ENCODE results near the gene ZCCHC7.

The ZCCHC7 gene

DNA sequence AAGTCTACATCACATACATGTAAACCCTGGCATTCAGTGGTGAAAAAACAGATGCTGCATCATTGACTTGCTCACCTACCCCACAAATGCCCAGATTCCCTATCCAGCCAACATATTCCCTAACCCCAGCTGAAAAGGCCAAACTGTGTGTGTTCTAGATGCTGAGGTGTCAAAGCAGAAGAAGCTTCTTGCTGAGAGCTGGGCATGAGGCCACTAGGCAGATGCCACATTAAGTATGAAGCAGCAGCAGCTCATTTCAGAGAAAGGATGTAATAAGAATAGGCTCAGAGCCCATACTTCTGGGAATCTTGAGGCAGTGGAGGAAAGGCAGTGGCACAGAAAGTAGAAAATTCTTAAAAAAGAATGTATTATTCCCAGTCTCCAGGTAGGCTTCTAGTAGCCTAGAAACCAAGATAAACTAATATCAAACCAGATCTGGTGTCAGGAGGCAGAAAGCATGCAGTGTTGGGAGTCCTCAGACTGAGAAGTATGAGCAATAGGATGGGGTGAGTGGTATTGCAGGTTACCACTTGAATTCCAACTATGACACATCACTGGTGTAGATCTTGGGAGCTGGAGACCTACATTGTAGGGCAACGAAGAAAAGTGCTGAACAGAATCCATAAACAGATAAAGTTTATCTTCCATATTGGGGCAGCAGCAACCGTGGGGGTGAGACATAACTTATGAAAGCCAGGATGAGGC is 230.3 kb downstream of the ZCCHC7 start:
- Histone ChIP-seq H3K4me1 (ENCODE audit: insufficient read depth, low read length) (no peaks in the 10 kb centered on the region), H3K36me3 (ENCODE audit: insufficient read depth, low read length) (peaks cover 7% of the 10 kb centered on the region), H3K27me3 (ENCODE audit: control insufficient read depth in 1 of 2, insufficient read depth in 2 of 2, low read length in 2 of 2) (no peaks in the 10 kb centered on the region), H3K9ac (ENCODE audit: low read length) (no peak overlapping the region), H3K9me3 (ENCODE audit: low read length) (no peaks in the 10 kb centered on the region), H3K4me3 (ENCODE audit: low read depth in 1 of 2, low read length in 2 of 2) (no peak overlapping the region), H3K27ac (ENCODE audit: low read depth, low read length) (no peak overlapping the region)

DNA sequence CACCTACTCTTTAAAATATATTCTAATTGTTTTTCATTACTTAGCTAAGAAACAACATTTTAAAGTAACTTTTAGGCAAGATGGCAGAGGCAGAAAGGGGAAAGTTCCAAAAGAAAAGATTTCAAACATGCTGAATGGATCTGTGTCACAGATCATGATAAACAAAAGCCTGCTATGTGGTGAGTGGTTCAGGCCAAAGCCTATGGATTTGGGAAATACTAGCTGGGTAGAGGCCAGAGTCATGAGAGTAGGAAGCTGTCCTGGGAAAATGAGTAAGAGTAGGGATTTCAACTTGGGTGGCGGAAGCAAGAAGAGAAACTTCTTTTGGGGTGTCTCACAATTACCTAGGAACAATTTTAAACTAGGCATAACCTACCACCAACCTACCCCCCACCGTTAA is 233.4 kb downstream of the ZCCHC7 start:
- no peak overlapping the region for H3K9ac ChIP-seq (ENCODE audit: low read length)
- H3K27me3 ChIP-seq (ENCODE audit: control insufficient read depth in 1 of 2, insufficient read depth in 2 of 2, low read length in 2 of 2): no peaks in the 10 kb centered on the region
- no peaks in the 10 kb centered on the region for H3K4me1 ChIP-seq (ENCODE audit: insufficient read depth, low read length)
- H3K27ac ChIP-seq (ENCODE audit: low read depth, low read length): no peak overlapping the region
- H3K4me3 ChIP-seq (ENCODE audit: low read depth in 1 of 2, low read length in 2 of 2): no peak overlapping the region
- peaks cover 17% of the 10 kb centered on the region for H3K36me3 ChIP-seq (ENCODE audit: insufficient read depth, low read length)
- no peaks in the 10 kb centered on the region for H3K9me3 ChIP-seq (ENCODE audit: low read length)

GRCh38 chr9:37362430-37362829 is 242.1 kb downstream of the ZCCHC7 start:
- Histone ChIP-seq H3K9me3 (ENCODE audit: low read length) (no peaks in the 10 kb centered on the region), H3K27me3 (ENCODE audit: control insufficient read depth in 1 of 2, insufficient read depth in 2 of 2, low read length in 2 of 2) (no peaks in the 10 kb centered on the region), H3K36me3 (ENCODE audit: insufficient read depth, low read length) (no peaks in the 10 kb centered on the region), H3K4me1 (ENCODE audit: insufficient read depth, low read length) (no peaks in the 10 kb centered on the region), H3K4me3 (ENCODE audit: low read depth in 1 of 2, low read length in 2 of 2) (no peak overlapping the region), H3K9ac (ENCODE audit: low read length) (no peak overlapping the region), H3K27ac (ENCODE audit: low read depth, low read length) (no peak overlapping the region)

GRCh38 chr9:37363124-37363523 is 242.8 kb downstream of the ZCCHC7 start:
- H3K36me3 ChIP-seq (ENCODE audit: insufficient read depth, low read length): no peaks in the 10 kb centered on the region
- no peaks in the 10 kb centered on the region for H3K4me1 ChIP-seq (ENCODE audit: insufficient read depth, low read length)

GRCh38 chr9:37364136-37364535 is 243.8 kb downstream of the ZCCHC7 start:
- no peaks in the 10 kb centered on the region for H3K4me1 ChIP-seq (ENCODE audit: insufficient read depth, low read length)
- H3K27me3 ChIP-seq (ENCODE audit: control insufficient read depth in 1 of 2, insufficient read depth in 2 of 2, low read length in 2 of 2): no peaks in the 10 kb centered on the region
- H3K9me3 ChIP-seq (ENCODE audit: low read length): no peaks in the 10 kb centered on the region
- no peak overlapping the region for H3K27ac ChIP-seq (ENCODE audit: low read depth, low read length)
- no peak overlapping the region for H3K9ac ChIP-seq (ENCODE audit: low read length)
- no peak overlapping the region for H3K4me3 ChIP-seq (ENCODE audit: low read depth in 1 of 2, low read length in 2 of 2)
- H3K36me3 ChIP-seq (ENCODE audit: insufficient read depth, low read length): no peaks in the 10 kb centered on the region

More at GRCh38 chr9:37363124-37363523, 242.8 kb downstream of the ZCCHC7 start:
- Histone ChIP-seq H3K27ac (ENCODE audit: low read depth, low read length) (no peak overlapping the region), H3K9ac (ENCODE audit: low read length) (no peak overlapping the region), H3K4me3 (ENCODE audit: low read depth in 1 of 2, low read length in 2 of 2) (no peak overlapping the region), H3K9me3 (ENCODE audit: low read length) (no peaks in the 10 kb centered on the region), H3K27me3 (ENCODE audit: control insufficient read depth in 1 of 2, insufficient read depth in 2 of 2, low read length in 2 of 2) (no peaks in the 10 kb centered on the region)

GRCh38 chr9:37364751-37365360 is 244.5 kb downstream of the ZCCHC7 start:
- Histone ChIP-seq H3K27ac (ENCODE audit: low read depth, low read length) (no peak overlapping the region), H3K36me3 (ENCODE audit: insufficient read depth, low read length) (no peaks in the 10 kb centered on the region), H3K9ac (ENCODE audit: low read length) (no peak overlapping the region), H3K27me3 (ENCODE audit: control insufficient read depth in 1 of 2, insufficient read depth in 2 of 2, low read length in 2 of 2) (no peaks in the 10 kb centered on the region), H3K4me3 (ENCODE audit: low read depth in 1 of 2, low read length in 2 of 2) (no peak overlapping the region), H3K4me1 (ENCODE audit: insufficient read depth, low read length) (no peaks in the 10 kb centered on the region), H3K9me3 (ENCODE audit: low read length) (no peaks in the 10 kb centered on the region)

- H3K27me3 ChIP-seq (ENCODE audit: control insufficient read depth in 1 of 2, insufficient read depth in 2 of 2, low read length in 2 of 2): no peaks in the 10 kb centered on the region
- H3K27ac ChIP-seq (ENCODE audit: low read depth, low read length): no peak overlapping the region
- H3K9me3 ChIP-seq (ENCODE audit: low read length): no peaks in the 10 kb centered on the region
Measured at GRCh38 chr9:37369671-37370070, 249.3 kb downstream of the ZCCHC7 start.

DNA sequence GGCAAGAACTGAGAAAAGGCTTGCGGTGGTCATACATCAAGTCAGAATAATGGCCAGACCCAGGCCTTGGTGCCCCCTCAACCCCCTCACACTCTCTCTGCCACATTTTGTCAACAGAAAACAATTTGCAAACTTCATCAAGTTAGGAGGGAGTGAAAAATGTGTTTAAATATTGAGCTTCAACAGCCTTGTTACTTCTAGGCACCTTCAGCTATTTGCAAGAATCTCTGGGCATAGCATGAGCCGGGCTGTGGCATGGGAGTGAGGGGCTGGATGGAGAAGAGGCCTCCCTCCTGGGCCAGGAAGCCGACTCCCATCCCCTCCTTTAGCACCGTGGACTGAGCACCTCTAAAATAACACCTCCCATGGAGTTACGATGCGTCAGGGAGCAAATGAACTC is 249.9 kb downstream of the ZCCHC7 start:
- Histone ChIP-seq H3K36me3 (ENCODE audit: insufficient read depth, low read length) (no peaks in the 10 kb centered on the region), H3K4me1 (ENCODE audit: insufficient read depth, low read length) (no peaks in the 10 kb centered on the region), H3K9ac (ENCODE audit: low read length) (no peak overlapping the region), H3K27me3 (ENCODE audit: control insufficient read depth in 1 of 2, insufficient read depth in 2 of 2, low read length in 2 of 2) (no peaks in the 10 kb centered on the region), H3K27ac (ENCODE audit: low read depth, low read length) (no peak overlapping the region), H3K9me3 (ENCODE audit: low read length) (no peaks in the 10 kb centered on the region), H3K4me3 (ENCODE audit: low read depth in 1 of 2, low read length in 2 of 2) (no peak overlapping the region)

More at GRCh38 chr9:37369671-37370070, 249.3 kb downstream of the ZCCHC7 start:
- Histone ChIP-seq H3K4me3 (ENCODE audit: low read depth in 1 of 2, low read length in 2 of 2) (no peak overlapping the region), H3K9ac (ENCODE audit: low read length) (no peak overlapping the region), H3K4me1 (ENCODE audit: insufficient read depth, low read length) (no peaks in the 10 kb centered on the region), H3K36me3 (ENCODE audit: insufficient read depth, low read length) (no peaks in the 10 kb centered on the region)

- Histone ChIP-seq H3K9me3 (ENCODE audit: low read length) (no peaks in the 10 kb centered on the region), H3K27ac (ENCODE audit: low read depth, low read length) (no peak overlapping the region), H3K4me3 (ENCODE audit: low read depth in 1 of 2, low read length in 2 of 2) (no peak overlapping the region), H3K9ac (ENCODE audit: low read length) (no peak overlapping the region), H3K36me3 (ENCODE audit: insufficient read depth, low read length) (no peaks in the 10 kb centered on the region), H3K27me3 (ENCODE audit: control insufficient read depth in 1 of 2, insufficient read depth in 2 of 2, low read length in 2 of 2) (no peaks in the 10 kb centered on the region), H3K4me1 (ENCODE audit: insufficient read depth, low read length) (no peaks in the 10 kb centered on the region)
Measured at GRCh38 chr9:37370968-37371563, 250.7 kb downstream of the ZCCHC7 start.

DNA sequence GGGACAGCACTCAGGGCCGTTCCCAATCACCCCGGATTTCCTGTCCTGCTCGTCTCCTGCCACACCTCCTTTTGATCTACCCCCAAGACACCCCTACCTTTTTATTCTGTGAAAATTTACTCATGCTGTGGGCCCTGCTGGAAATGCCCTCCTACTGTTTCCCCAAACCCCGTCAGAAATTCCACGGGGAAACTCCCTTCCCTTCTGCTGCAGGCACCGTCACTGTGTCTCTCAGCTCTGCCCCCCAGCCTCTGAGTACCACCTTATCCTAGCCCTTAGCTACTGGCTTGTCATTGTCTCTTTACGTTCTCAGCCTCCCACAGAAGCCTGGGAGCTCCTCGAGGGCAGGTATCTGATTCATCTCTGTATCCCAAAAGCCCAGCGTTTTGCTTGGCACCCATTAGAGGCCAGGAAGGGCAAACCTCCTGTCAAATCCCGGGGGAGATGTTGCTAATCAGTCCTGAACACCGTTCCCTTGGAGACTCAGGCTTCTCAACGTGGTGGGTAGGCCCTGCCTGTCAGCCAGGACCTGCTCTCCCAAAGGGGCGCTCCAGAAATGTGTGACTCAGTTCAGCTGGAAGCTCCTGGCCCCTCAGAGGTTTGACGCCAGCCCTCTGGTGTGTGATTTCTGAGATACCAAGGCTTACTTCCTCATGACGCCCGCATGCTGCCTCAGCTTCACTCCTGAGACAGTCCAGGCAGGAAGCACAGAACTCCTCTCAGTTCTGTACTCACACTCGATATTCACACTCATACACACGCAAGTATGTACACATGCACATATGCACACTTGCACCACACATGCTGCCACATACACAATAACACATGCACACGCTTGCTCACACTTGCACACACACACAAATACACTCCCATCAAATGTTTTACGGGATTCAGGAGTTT is 251.4 kb downstream of the ZCCHC7 start:
- H3K9me3 ChIP-seq (ENCODE audit: low read length): no peaks in the 10 kb centered on the region

GRCh38 chr9:37372839-37373238 is 252.5 kb downstream of the ZCCHC7 start:
- no peaks in the 10 kb centered on the region for H3K4me1 ChIP-seq (ENCODE audit: insufficient read depth, low read length)
- no peaks in the 10 kb centered on the region for H3K27me3 ChIP-seq (ENCODE audit: control insufficient read depth in 1 of 2, insufficient read depth in 2 of 2, low read length in 2 of 2)
- no peak overlapping the region for H3K9ac ChIP-seq (ENCODE audit: low read length)
- no peak overlapping the region for H3K4me3 ChIP-seq (ENCODE audit: low read depth in 1 of 2, low read length in 2 of 2)
- no peaks in the 10 kb centered on the region for H3K9me3 ChIP-seq (ENCODE audit: low read length)
- no peaks in the 10 kb centered on the region for H3K36me3 ChIP-seq (ENCODE audit: insufficient read depth, low read length)
- H3K27ac ChIP-seq (ENCODE audit: low read depth, low read length): no peak overlapping the region

More for the DNA sequence above, 251.4 kb downstream of the ZCCHC7 start:
- no peaks in the 10 kb centered on the region for H3K36me3 ChIP-seq (ENCODE audit: insufficient read depth, low read length)
- H3K27me3 ChIP-seq (ENCODE audit: control insufficient read depth in 1 of 2, insufficient read depth in 2 of 2, low read length in 2 of 2): no peaks in the 10 kb centered on the region
- H3K4me3 ChIP-seq (ENCODE audit: low read depth in 1 of 2, low read length in 2 of 2): no peak overlapping the region
- no peak overlapping the region for H3K27ac ChIP-seq (ENCODE audit: low read depth, low read length)
- no peak overlapping the region for H3K9ac ChIP-seq (ENCODE audit: low read length)
- H3K4me1 ChIP-seq (ENCODE audit: insufficient read depth, low read length): no peaks in the 10 kb centered on the region
